Measurements from ENCODE around the gene TIAM2.
"Not testable (repeated sequence)": the region's sequence is repeated elsewhere in the genome, so short reads cannot be mapped to it uniquely, and the experiment has no call there.

The TIAM2 gene

DNA sequence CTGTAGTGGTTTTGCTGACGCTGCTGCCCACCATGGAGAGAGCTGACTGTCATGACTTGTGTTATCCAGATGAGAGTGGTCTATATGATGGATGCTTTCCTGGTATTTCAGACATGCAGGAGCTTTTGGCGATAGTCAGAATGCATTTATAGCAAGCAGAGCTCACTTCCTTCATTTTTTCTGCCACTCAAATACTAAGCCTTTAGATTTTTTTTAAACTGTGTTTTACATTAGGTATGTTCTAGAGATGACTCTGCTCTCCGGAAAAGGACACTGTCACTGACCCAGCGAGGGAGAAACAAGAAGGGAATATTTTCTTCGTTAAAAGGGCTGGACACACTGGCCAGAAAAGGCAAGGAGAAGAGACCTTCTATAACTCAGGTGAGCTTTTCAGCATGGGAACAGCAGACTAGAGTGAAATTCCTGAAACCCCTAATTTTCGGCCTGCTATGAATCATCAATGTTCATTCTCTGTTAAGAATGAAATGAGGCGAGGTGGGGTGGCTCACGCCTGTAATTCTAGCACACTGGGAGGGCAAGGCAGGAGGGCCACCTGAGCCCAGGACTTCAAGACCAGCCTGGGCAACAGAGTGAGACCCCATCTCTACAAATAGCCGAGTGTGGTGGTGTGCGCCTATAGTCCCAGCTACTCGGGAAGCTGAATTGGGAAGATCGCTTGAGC, 170.1 kb downstream of the TIAM2 start:
- no peak for DNase-seq (ENCODE audit: low spot score)

DNA sequence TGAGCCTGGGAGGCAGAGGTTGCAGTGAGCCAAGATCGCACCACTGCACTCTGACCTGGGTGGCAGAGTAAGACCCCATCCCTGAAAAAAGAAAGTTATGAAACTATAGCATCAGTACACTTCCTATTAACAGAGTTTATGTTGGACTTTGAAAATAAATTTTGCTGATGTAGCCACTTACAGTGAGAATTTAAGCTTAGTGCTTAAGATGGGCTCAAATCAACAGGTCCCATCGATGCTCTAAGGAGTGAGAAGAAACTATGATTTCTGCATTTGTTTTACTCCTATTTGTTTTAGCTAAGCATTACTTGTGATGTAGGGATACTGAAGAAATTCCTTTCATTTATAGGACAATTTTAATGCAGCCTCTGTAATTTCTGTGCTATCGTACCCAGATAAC, 175.4 kb downstream of the TIAM2 start:
- DNase-seq (ENCODE audit: low spot score) = no peak

DNA sequence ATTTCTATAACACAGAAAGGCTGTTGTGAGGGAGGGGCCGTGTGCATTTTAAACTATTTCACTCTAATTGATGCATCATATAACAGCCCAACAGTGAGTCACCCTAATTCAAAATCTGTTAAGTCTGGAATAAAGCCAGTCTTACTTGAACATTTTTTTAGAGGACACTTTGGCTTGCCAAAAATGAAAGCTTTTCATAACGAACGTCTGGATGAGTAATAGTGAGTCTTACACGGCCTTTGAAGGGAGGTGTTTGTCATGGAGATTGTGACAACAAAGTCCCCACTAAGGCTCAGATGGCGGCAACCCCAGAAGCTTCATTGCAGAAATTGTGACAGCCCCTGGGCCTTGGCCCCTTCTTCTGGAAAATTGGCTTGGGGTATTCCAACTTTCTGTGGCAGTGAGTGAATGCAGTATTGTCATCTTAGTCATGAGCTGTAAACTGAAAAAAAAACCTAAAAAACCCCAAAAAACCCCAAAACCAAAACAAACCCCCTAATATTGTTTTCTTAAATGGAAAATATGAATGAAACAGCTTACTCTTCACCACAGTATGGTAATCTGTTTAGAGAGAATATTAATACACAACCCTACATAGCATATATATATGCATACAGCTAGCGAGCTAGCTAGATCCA, 176.1 kb downstream of the TIAM2 start:
- DNase-seq (ENCODE audit: low spot score) = no peak

DNA sequence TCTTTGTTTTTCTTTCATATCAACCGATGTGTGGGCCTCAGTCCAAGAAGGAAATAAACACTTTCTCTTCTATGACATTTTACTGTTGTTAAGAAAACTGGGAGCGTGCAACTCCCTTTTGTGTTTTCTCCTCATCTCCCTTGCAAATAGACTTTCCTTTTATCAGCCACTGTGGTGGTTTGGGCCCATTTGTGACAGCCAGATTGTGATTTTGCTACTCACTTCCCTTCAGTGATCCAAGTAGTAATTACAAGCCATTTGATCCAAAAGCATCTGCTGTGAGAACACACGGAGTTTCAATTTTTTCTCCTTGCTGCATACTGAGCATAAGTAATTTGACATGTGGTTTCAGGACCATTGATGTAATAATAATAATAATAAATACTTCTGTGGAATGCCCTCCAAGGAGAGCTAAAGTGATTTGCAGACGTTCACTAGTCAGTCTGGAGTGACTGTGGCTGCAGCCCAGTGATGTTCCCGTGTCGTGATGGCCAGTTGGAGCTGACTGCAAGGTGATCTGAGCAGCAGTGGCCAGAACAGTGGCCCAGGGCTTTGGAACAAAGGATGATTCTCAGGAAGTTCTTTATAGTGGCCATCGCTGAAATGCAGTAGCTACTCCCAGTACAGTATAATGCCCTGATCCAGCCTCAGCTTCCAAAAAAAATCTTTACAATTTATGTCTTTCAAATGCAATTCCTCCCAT, 176.8 kb downstream of the TIAM2 start:
- DNase-seq (ENCODE audit: low spot score) = no peak

DNA sequence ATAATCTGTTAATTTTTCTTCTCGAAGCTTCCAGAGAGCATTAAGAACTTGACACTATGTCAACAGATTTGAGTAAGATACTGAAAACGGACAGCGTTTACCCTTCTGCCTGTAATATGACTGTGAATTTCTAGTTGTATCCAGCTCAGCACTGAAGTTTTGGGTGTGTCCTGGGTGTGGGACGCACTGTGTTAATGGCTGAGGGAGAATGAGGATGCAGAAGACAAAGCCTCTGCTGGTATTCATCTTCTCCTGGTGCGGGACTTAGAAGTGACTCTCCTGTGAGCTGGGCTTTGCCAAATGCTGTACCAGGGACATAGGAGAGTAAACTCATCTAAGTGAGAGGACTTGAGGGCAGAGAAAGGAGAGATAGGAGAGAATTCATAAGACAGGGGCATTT, 178.4 kb downstream of the TIAM2 start:
- DNase-seq (ENCODE audit: low spot score) = no peak

DNA sequence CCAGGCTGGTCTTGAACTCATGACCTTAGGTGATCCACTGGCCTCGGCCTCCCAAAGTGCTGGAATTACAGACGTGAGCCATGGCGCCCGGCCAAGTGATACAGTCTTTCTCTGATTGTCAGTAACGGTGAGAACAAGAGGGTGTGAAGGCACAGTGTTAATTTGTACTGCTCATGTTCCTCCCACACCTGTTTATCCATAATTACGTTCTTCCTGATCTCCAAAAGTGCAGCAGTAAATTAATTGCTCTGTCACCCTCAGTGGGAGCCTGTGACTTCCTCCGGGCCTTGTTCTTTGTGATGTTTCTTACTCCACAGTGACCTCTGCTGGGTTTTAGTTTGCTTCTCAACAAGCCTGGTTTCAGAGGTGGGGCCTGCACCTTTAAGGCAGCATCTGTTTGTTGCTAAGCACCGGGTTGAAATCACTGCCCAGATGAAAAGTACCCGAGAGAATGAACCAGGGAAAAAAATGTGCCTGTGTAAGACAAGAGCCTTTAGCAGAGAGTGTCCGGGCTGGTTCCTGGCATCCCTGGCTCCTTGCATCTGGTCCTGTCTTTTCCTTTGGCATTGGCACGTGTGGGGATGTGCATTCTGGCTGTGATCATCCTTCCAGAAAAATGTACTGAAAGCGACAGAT, 179.6 kb downstream of the TIAM2 start:
- peak; percentile 91 for DNase-seq (ENCODE audit: low spot score)

DNA sequence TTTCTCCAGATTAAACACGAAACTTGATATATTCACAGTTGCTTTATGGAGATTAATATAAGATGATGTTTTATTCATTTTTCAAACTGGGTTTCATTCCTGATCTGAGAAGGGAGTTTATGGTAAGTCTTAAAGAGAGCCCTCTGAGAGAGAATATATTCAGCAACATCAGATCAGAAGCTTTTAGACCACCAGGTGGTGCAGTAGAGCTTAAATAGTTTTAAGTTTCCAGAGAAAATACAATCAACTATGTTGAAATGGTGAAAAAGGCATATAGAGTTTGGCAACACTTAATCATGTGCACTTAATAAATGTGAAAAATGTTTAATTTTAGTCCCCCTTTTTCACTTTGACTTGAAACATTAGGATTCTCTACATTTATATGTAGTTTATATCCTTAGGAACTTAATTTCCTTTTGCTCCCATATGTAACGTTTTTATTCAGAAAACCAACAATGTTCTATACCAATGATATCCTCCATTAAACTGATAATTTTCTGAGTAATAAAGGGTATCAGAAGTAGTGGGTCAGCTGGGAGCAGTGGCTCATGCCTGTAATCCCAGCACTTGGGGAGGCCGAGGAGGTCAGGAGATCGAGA, 182.3 kb downstream of the TIAM2 start:
- peak; percentile 86 for DNase-seq (ENCODE audit: low spot score)

DNA sequence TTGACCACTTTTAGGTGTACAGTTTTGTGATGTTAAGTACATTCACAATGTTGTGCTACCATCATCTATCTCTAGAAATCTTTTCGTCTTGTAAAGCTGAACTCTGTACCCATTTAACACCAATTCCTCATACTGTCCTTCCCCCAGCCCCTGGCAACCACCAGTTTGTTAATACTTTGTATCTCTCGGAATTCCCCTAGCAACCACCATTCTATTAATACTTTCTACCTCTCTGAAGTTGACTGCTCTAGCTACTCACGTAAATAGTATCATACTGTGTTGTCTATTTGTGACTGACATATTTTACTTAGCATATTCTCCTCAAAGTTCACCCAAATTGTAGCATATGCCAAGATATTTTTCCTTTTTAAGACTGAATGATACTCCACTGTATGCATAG, 186.4 kb downstream of the TIAM2 start:
- peak; percentile 66 for DNase-seq (ENCODE audit: low spot score)

DNA sequence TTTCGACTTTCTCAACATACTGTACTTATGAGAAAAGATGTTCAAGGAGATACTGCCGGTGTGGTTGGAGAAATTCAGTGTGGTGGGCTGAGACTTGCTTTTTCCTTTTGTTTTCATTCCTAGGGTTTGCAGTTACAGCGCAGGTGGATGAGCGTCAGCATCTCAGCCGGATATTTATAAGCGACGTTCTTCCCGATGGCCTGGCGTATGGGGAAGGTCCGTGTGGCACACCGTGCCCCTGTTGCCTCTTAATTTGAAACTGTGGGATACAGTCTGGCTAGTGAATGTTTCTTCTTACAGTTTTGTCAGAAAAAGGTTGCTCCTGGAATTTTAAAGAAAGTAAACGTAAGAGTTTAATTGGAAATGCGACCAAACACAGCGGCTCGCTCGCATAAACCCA, 187.0 kb downstream of the TIAM2 start:
- no peak for DNase-seq (ENCODE audit: low spot score)

DNA sequence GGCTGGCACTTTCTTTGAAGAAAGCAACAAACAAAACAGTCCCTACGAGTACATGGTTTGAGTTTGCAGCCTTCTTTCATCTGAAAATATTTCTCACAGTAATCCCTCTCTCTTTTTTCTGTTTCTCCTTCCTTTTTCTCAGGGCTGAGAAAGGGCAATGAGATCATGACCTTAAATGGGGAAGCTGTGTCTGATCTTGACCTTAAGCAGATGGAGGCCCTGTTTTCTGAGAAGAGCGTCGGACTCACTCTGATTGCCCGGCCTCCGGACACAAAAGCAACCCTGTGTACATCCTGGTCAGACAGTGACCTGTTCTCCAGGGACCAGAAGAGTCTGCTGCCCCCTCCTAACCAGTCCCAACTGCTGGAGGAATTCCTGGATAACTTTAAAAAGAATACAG, 188.0 kb downstream of the TIAM2 start:
- DNase-seq (ENCODE audit: low spot score) = peak; percentile 51

DNA sequence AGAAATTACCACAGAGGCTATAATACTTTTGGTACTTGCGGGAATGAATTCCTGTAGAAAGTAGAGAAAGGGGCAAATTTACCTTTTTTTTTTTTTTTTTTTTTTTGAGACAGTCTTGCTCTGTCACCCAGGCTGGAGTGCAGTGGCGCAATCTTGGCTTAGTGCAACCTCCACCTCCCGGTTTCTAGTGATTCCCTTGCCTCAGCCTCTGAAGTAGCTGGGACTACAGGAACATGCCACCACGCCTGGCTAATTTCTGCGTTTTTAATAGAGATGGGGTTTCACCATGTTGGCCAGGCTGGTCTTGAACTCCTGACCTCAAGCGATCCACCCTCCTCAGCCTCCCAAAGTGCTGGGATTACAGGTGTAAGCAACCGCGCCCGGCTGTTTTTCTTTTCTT, 189.9 kb downstream of the TIAM2 start:
- not testable (repeated sequence) for DNase-seq (ENCODE audit: low spot score)

DNA sequence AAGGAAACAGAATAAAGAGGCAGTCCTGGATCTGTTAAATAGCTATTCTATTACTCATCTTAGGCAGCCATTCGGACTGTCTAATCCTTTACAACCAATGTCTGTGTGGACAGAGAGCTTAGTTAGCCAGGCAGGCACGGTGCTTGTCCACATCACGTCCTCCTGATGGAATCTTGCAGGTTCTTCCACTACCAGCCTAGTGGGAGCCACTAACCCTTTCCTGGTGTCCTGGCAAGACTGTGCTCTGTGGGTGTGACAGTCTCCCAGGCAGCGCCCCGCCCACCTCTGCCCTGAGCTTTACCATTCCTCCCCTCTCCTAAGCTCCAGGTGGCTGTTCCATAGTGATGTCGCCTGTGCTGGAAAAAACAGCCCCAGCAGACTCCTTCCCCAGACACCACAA, 190.4 kb downstream of the TIAM2 start:
- DNase-seq (ENCODE audit: low spot score) = no peak

DNA sequence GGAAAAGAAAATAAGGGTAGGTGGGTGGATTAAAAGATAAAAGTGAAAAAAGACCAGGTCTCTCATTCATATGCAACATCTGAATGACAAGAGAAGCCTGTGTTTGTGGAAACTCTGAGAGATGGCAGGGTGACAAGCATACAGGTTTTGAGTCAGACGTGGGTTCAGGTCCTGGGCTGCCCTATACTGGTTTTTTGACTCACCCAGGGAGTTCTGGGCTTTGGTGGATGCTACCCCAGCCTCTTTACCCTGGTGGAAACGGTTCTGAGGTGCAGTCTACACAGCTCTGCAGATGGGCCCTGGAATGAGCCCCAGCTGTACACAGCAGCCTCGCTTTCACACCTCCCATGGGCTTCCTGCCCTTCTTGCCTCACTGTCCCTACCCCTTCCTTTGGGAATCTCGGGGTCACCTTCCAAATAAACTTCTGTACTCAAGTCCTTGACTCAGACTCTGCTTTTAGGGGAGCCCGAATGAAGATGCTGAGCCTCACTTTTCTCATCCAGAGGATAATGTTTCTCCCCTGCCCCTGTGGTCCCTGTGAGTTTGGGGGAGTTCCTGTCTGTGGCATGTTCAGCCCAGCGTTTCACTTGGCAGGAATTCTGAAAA, 191.0 kb downstream of the TIAM2 start:
- DNase-seq (ENCODE audit: low spot score) = no peak

DNA sequence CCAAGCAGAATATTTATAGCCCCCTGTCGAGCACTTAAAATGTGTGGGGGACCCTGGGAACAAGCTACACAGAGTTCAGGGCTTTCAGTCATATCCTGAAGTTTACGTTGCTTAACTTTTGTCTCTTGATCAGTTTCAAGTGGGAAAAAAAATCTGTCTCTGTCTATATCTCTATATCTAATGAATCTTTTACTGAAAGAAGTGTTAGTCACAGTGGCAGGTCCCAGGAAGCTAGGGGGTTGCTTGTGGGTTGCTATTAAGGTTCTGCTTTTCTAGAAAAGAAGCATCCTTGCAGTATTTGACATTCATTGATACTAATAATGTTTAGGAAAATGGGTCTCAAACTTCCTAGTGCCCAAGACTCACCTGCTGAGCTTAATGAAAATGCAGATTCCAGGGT, 192.0 kb downstream of the TIAM2 start:
- no peak for DNase-seq (ENCODE audit: low spot score)

DNA sequence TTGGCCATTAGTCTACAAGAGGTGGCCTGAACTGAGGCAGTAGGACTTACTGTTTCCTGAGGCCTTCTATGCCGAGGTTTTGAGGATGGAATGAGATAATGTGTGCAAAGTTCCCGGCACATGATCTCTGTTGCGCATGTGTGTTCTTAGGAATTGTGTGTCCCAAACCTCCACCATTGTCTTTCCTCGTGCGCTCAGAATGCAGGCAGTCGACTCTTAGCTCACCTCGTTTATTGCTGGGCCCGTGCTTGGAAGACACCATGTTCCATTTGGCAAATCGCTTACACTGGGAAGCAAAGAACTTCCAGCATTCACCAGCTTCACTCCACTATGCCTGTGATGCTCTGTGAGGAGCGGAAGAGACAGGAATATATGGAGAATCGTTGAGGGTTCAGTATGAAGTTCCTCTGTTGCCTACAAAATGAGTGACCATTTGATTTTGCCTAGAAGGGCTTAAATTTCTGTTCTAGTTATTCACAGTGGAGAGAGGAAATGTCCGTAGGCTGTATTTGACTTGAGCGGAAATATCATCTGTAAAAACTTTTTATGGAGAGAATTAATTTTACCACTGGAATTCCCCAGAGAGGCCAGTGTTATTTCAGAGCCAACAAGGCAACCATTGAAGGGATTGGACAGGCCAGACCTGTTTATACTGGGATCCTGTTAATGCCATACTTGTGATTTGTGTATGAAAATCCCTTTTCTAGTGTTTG, 193.0 kb downstream of the TIAM2 start:
- DNase-seq (ENCODE audit: low spot score) = no peak

DNA sequence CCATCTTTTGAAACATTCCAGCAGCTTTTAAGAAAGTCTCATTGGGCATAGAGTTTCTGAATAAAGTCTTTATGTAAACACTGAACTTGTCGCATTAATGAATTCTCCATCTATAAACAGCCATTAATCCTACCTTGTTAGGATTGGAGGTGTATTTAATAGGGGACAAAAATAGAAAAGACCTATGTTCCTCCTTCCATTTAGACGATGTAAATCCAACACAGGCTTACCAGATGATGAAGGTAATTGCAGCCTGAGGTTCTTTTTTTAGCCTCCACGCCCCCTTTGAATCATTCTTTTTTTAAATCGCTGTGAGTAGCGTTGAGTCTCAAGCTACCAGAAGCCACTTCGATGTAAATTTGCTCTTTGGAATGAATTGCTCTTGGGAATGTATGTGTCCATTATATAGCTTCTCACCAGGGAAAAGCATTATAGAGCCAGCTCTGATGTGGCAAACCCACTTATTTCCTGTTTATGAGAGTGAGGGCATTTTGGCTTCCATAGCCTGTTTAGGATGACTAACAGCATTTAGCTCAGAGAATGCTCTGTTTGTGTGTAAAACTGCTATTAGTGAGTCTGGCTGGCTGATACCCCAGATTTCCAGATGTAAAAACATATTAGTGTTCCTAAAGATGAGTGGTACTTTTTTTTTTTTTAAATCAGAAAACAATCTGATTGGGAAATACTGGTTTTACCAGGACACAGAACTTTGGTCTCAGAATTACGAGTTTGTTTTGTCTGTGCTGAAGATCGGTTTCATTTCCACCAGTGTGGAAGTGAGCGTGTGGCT, 193.8 kb downstream of the TIAM2 start:
- no peak for DNase-seq (ENCODE audit: low spot score)

DNA sequence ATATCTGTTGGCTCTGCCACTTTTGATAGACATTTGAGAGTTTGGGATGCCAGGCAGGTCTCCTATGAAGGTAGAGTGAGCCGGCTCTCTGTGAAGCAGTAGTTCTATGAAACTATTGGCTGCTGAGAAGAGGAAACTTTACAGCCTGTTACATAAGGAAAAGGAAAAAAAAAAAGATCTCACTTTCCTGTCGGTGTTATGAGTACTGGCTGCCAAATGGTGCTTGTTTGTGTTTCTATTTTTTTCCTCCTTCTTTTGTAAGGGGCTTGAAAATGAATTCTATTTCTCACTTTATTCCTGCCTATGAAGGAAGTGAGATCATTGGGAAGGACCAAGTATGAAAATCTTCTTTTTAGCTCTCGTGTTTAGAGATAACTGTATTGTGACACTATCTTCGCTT, 195.6 kb downstream of the TIAM2 start:
- DNase-seq (ENCODE audit: low spot score) = no peak

DNA sequence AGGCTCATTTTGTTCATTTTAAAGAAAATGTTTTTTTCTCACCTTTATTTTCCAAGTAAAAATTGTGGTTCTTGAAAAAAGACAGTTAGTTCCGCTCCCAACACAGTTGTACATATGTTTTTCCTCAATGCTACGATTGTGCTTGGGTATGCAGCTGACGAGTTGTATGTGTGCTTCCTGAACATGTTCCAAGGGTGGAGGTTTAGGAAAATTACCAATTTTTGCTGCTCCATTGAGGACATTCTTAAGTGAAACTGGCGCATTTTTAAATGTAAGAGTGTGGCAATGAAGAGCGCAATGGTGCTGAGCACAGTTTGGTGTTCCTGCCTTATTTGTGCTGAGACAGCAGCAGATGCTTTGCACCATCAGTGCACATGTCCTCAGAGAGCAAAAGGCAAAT, 198.4 kb downstream of the TIAM2 start:
- no peak for DNase-seq (ENCODE audit: low spot score)

DNA sequence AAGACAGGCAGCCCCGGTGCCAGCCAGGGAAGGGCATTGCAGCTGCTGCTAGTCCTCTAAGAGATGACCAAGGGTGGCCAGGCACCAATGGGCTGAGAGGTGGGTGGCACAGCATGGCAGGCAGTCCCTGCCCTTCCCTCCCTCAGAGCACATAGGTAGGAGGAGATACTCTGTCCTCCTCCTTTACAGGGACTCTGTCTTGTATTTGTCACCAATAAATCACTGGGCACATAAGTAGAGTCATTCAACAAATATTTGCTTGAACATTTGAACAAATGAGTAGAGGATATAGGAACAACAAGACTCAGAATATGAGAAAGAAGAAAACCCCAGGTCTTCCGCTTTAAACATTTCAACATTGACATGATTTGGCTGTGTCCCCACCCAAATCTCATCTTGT, 199.3 kb downstream of the TIAM2 start:
- DNase-seq (ENCODE audit: low spot score) = no peak

DNA sequence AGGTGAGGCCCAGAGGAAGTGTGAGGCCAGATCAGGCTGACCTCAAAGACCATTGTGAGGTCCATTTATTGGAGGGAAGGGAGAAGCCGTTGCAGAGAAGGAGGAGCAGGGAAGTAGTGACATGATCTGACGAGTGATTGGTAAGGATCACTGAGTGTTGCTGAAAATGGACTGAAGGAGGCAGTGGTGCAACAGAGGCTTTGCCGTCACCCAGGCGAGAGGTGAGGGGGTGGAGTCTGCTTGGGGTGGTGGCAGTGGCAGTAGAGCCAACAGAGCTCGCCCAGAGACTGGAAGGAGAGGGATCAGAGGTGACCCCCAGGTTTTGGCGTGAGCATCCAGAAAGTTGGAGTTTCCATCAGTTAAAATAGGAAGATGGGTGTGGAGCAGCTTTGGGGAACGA, 200.8 kb downstream of the TIAM2 start:
- no peak for DNase-seq (ENCODE audit: low spot score)

DNA sequence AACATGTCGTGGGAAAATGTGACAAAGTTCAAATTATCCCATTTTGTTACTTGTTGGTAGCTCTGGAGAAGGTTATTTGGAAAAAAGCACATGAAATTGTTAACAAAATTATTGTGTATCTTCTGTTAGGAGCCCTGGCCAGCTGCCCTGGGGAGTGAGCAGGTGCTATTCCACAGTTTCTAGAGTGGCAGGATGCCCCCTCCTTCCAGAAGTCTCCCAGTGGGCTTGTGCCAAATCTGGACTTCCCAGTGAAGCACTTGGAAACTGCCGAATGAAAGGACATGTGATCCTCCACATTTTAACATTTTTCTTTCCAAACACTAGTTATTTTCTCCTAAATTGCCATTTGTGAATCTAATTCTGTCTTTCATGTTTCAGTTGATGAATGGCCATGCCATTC, 201.8 kb downstream of the TIAM2 start:
- DNase-seq (ENCODE audit: low spot score) = no peak

Data from NAMALWA (cell line).